Ectodermal cell (in vitro differentiated cells): ENCODE measurements around the gene ADAMTS12.
"Not testable (repeated sequence)": the region's sequence is repeated elsewhere in the genome, so short reads cannot be mapped to it uniquely, and the experiment has no call there.

Experiments used
- H3K27ac ChIP-seq: 2 replicates; pipeline ENCODE4 v1.7.0; 2013; ENCODE audit warnings: mild to moderate bottlenecking, low read depth, low read length; ENCODE audit not compliant: insufficient read depth, poor library complexity, severe bottlenecking
- H3K27me3 ChIP-seq: 2 replicates; pipeline ENCODE4 v1.7.0; 2013; ENCODE audit warnings: mild to moderate bottlenecking, low read length; ENCODE audit not compliant: insufficient read depth, control insufficient read depth, poor library complexity, severe bottlenecking
- H3K36me3 ChIP-seq: one replicate; pipeline ENCODE4 v1.7.0; 2013; ENCODE audit warnings: low read length; ENCODE audit not compliant: control insufficient read depth, insufficient read depth
- H3K4me1 ChIP-seq: one replicate; pipeline ENCODE4 v1.7.0; 2013; ENCODE audit warnings: low read length; ENCODE audit not compliant: control insufficient read depth, insufficient read depth
- H3K4me3 ChIP-seq: 2 replicates; pipeline ENCODE4 v1.7.0; 2013; ENCODE audit warnings: low read depth, low read length, control low read depth; ENCODE audit not compliant: insufficient read depth
- H3K9me3 ChIP-seq: 2 replicates; pipeline ENCODE4 v1.7.0; 2013; ENCODE audit warnings: mild to moderate bottlenecking, low read length, moderate library complexity; ENCODE audit not compliant: control insufficient read depth
- WGBS, 2 experiments: methylation state at CpG; one replicate each; pipeline ENCODE4 v1.1.7; 2013; ENCODE audit warnings: missing lambda C conversion rate in 2 of 2; 5-methylcytosine and 5-hydroxymethylcytosine counted together

Gene ADAMTS12

DNA sequence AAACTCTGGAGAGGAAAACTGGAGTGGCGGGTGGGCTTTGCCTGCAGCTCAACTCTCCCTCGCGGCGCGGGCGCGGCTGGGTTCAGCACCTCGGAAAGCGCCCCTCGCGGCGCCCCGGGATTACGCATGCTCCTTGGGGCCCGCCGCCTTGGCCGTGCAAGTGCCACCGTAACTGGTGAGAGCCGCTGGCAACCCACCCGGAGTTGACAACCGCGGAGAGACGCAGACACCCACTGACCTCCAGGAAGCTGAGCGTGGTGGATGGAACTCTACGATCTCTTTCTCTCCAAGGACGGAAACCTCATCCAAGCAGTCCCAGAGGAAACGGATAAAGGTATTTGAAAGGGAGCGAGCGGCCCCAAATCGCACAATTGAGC, 44.2 kb upstream of the ADAMTS12 start:
- no peak overlapping the region for H3K27ac ChIP-seq
- peaks cover 30% of the 10 kb centered on the region for H3K27me3 ChIP-seq
- no peaks in the 10 kb centered on the region for H3K9me3 ChIP-seq
- no peaks in the 10 kb centered on the region for H3K36me3 ChIP-seq
- no peaks in the 10 kb centered on the region for H3K4me1 ChIP-seq
- H3K4me3 ChIP-seq, result peak overlapping the region; percentile 37
- WGBS, 2 experiments, result 1 to 2% methylated on average over 30 of the region's 30 CpGs

DNA sequence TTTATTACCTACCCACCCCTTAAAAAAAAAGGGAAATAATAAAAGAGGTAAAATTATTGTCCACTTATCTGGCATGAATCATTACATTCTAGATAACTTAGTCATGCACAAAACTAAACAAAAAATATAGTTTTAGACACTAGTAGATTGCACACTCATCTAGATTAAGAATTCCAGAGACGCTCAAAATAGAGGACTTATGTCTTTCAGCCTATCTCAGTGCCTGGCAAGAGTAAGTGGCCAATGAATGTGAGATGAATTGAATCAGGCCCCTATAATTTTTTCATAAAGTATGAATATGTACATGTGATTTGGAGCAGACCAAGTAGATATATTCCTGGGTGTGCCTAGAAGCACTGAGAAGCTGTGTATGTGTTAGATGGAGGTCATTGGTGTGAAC, 42.4 kb upstream of the ADAMTS12 start:
- peaks cover 30% of the 10 kb centered on the region for H3K27me3 ChIP-seq
- WGBS, 2 experiments, result 87 to 95% methylated on average over 1 of the region's 1 CpG
- H3K4me1 ChIP-seq, result no peaks in the 10 kb centered on the region
- no peaks in the 10 kb centered on the region for H3K9me3 ChIP-seq
- H3K4me3 ChIP-seq, result no peak overlapping the region
- H3K36me3 ChIP-seq, result no peaks in the 10 kb centered on the region
- H3K27ac ChIP-seq, result no peak overlapping the region

DNA sequence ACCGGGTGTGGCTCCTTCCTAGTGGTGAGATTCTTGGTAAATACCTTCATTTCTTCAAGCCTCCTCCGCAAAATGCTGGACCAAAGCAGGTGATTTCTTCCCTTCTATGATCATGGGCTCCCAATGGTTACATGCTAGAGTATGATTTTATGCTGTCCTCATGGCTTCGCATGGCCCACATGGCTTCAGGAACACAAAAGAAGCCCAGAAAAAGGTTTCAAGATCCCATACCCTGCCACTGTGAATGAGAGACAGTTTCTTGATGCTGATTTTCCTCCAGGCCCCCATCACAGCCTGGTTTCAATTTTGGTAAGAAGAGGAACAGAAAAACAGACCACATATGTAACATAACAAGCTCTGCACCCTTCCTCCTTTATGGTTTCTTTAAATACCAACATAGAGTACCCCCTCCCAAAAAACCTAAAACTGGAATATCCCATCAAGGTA, 42.0 kb upstream of the ADAMTS12 start:
- 92 to 99% methylated on average over 3 of the region's 3 CpGs for WGBS, 2 experiments
- H3K27ac ChIP-seq, result no peak overlapping the region
- peaks cover 30% of the 10 kb centered on the region for H3K27me3 ChIP-seq
- H3K9me3 ChIP-seq, result no peaks in the 10 kb centered on the region
- H3K36me3 ChIP-seq, result no peaks in the 10 kb centered on the region
- no peak overlapping the region for H3K4me3 ChIP-seq
- no peaks in the 10 kb centered on the region for H3K4me1 ChIP-seq

DNA sequence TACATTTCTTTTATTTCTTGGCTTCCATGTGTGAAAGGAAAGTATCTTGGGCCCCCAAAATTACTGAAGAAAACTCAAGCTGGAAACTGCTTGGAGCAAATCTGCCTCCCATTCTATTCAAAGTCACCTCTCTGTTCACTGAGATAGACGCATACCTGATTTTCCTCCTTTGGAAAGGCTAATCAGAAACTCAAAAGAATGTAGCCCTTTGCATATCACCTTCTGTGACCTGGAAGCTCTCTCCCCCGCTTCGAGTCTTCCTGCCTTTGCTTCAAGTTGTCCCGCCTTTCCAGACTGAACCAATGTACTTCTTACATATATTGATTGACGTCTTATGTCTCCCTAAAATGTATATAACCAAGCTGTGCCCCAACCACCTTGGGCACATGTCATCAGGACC, 39.3 kb upstream of the ADAMTS12 start:
- Histone ChIP-seq H3K4me1 (no peaks in the 10 kb centered on the region), H3K27ac (no peak overlapping the region), H3K9me3 (no peaks in the 10 kb centered on the region), H3K27me3 (peaks cover 11% of the 10 kb centered on the region), H3K36me3 (no peaks in the 10 kb centered on the region), H3K4me3 (no peak overlapping the region)
- WGBS, 2 experiments, result 77 to 82% methylated on average over 5 of the region's 5 CpGs

DNA sequence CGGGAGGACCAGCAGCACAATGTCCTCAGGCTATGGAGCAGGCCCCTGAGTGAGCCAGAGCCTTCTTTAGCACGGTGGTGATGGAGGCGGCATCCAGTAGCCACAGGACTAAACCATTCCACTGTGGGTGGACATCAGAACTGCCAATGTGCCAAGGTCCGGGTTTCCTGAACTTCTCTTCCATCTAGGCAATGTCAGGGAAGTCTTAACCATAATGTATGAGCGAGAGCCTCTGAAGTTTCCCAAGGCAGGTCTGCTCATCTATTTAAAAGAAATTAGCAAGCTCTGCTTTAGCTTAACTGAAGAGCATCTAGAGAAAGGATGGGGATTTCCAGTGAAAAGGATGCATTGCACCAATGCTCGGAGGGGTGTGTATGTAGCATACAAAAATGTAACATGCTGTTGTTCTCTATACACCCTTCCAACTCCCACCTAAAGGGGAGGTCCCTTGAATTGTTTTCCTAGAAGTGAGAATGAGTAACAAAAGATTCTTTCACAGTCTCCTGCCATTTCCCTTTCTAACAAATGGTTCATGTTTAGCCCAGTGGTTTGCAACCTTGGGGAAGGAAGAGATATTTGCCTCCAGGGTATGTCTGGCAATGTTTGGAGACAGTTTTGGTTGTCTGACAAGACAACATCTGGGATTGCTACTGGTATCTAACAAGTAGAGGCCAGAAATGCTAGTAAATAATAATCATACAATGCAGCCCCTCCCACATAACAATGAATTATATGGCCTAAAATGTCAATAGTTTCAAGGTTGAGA, 38.3 kb upstream of the ADAMTS12 start:
- Histone ChIP-seq H3K27me3 (peaks cover under 1% of the 10 kb centered on the region), H3K4me1 (no peaks in the 10 kb centered on the region), H3K27ac (no peak overlapping the region), H3K4me3 (no peak overlapping the region), H3K36me3 (no peaks in the 10 kb centered on the region), H3K9me3 (no peaks in the 10 kb centered on the region)
- WGBS, 2 experiments, result 86 to 87% methylated on average over 5 of the region's 6 CpGs

DNA sequence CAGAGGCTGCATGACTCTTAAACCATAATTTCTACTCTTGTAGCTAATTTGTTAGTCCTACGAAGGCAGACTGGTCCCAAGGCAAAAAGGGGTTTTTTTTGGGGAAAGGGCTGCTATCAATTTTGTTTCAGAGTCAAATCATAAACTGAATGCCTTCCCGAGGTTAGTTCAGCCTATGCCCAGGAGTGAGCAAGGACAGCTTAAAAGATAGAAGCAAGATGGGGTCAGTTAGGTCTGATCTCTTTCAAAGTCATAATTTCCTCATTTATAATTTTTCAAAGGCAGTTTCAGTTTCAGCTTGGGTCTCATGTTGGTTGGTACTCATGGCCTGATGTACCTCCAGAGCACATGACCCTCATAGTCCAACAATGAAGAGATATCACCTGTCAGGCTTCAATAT, 36.5 kb upstream of the ADAMTS12 start:
- Histone ChIP-seq H3K36me3 (no peaks in the 10 kb centered on the region), H3K9me3 (no peaks in the 10 kb centered on the region), H3K4me1 (no peaks in the 10 kb centered on the region), H3K4me3 (no peak overlapping the region), H3K27me3 (no peaks in the 10 kb centered on the region), H3K27ac (no peak overlapping the region)
- WGBS, 2 experiments, result 90 to 98% methylated on average over 2 of the region's 2 CpGs

DNA sequence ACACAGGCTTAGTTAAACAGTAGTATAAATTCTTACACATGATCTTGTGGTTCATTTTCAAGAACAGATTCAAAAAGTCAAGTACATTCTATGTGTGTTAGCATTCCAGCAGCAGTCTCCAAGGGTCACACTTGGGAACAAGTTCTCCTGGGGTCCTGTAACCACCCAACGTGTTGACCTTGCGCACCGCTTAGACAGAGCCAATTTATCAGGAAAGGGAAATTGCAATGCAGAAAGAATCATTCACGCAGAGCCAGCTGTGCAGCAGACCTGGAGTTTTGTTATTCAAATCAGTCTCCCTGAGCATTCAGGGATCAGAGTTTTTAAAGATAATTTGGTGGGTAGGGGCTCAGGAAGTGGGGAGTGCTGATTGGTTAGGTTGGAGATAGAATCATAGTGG, 35.9 kb upstream of the ADAMTS12 start:
- Histone ChIP-seq H3K4me3 (no peak overlapping the region), H3K27ac (no peak overlapping the region), H3K36me3 (no peaks in the 10 kb centered on the region), H3K27me3 (no peaks in the 10 kb centered on the region), H3K9me3 (no peaks in the 10 kb centered on the region), H3K4me1 (no peaks in the 10 kb centered on the region)
- WGBS, 2 experiments, result 66 to 71% methylated on average over 4 of the region's 4 CpGs

DNA sequence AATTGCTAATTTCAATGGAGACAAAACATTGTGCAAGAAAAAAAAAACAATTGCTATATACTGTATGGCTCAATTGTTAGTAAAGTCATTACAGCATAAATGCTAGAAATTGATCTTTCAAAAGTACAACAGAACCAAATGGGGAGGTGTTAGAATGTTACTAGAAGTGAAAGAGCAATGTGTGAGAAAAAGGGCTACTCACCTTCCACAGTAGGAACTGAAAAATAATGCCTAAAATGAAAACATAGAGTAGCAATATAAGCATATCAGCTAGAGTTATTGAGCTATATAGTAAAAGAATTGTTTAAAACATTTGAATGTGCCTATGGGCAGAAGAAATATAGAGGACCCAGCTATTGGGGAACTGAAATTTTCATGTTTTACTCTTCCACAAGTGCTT, 33.5 kb upstream of the ADAMTS12 start:
- Histone ChIP-seq H3K27me3 (no peaks in the 10 kb centered on the region), H3K36me3 (no peaks in the 10 kb centered on the region), H3K9me3 (no peaks in the 10 kb centered on the region), H3K27ac (no peak overlapping the region), H3K4me3 (no peak overlapping the region), H3K4me1 (no peaks in the 10 kb centered on the region)

DNA sequence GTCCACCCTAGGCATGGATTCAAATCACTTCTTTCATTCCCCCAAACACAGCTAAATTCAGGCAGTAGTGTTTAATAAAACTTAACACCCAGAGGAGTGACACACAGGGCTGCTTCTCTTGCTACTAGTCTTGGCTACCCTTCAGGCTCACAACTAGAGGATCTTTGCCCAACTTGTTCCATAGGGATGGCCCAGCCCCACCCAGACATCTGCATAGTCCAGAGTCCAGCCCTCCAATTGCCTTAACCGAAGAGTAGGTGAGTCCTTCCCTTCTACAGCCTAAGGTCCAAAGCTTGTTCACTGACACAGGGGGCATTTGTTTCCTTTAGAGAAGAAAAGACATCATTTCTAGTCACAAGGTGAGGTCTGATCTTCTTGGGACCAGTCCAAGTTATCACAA, 29.2 kb upstream of the ADAMTS12 start:
- no peaks in the 10 kb centered on the region for H3K4me1 ChIP-seq
- no peak overlapping the region for H3K4me3 ChIP-seq
- no peaks in the 10 kb centered on the region for H3K36me3 ChIP-seq
- H3K27me3 ChIP-seq, result no peaks in the 10 kb centered on the region
- H3K27ac ChIP-seq, result no peak overlapping the region
- 89 to 98% methylated on average over 1 of the region's 1 CpG for WGBS, 2 experiments
- no peaks in the 10 kb centered on the region for H3K9me3 ChIP-seq

DNA sequence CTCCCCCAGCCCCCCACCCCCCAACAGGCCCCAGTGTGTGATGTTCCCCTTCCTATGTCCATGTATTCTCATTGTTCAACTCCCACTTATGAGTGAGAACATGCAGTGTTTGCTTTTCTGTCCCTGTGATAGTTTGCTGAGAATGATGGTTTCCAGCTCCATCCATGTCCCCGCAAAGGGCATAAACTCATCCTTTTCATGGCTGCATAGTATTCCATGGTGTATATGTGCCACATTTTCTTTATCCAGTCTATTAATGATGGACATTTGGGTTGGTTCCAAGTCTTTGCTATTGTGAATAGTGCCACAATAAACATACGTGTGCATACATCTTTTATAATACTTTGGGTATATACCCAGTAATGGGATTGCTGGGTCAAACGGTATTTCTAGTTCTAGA, 23.1 kb upstream of the ADAMTS12 start:
- not testable (repeated sequence) for H3K9me3 ChIP-seq, H3K27me3 ChIP-seq, H3K36me3 ChIP-seq, H3K4me1 ChIP-seq, H3K4me3 ChIP-seq, H3K27ac ChIP-seq
- 92 to 94% methylated on average over 2 to 3 of the region's 3 CpGs for WGBS, 2 experiments

DNA sequence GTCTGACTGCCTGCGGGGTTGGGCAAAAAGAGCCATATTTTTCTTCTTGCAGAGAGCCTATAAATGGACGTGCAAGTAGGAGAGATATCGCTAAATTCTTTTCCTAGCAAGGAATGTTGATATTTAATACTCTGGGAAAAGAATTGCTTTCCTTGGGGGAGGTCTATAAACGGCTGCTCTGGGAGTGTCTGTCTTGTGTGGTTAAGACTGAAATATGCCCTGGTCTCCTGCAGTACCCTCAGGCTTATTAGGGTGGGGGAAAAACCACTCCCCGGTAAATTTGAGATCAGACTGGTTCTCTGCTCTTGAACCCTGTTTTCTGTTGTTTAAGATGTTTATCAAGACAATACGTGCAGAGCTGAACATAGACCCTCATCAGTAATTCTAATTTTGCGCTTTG, 14.5 kb upstream of the ADAMTS12 start:
- 91 to 93% methylated on average over 7 of the region's 7 CpGs for WGBS, 2 experiments
- not testable (repeated sequence) for H3K4me3 ChIP-seq, H3K36me3 ChIP-seq, H3K9me3 ChIP-seq, H3K27me3 ChIP-seq, H3K4me1 ChIP-seq, H3K27ac ChIP-seq
